ENCODE results near the gene PHACTR3. TPM values are rescaled to one million over a fixed set of nuclear protein-coding genes. Genes with fewer than 3 reads are reported as not detected.

The PHACTR3 gene
- total RNA-seq, 1 experiment from 2014 or later = not detected

DNA sequence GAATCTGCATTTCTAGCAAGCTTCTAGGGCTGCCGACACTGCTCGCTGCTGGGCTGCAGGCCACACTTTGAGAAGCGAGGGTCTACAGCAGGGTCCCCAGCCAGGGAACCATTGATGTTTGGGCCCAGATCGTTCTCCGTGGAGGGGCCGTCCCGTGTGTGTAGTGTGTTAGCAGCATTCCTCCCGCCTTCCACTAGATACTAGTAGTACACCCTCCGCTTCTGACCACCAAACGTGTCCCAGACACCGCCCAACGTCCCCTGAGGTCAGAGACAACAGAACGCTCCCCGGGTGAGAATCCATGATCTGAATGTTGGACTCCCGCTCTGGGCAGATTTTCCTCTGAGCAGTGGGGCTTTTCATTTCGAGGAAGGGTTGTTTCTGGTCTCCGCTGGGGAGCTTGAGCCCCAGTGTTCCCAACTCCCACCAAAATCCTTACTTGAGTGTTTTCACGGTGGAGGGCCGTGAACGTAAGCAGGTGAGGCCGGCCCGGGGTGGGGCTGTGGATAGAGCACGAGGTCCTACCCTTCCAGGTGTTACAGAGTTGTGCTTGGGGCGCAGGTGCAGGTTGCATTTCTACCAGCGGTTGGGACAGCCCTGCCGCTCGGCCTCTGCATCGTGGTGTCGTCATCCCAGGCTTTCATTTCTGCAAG lies 204.5 kb downstream of the PHACTR3 start:
- no peak overlapping the region for H3K4me3 ChIP-seq
- H3K27me3 ChIP-seq = peaks cover 72% of the 10 kb centered on the region
- DNase-seq = no peak

DNA sequence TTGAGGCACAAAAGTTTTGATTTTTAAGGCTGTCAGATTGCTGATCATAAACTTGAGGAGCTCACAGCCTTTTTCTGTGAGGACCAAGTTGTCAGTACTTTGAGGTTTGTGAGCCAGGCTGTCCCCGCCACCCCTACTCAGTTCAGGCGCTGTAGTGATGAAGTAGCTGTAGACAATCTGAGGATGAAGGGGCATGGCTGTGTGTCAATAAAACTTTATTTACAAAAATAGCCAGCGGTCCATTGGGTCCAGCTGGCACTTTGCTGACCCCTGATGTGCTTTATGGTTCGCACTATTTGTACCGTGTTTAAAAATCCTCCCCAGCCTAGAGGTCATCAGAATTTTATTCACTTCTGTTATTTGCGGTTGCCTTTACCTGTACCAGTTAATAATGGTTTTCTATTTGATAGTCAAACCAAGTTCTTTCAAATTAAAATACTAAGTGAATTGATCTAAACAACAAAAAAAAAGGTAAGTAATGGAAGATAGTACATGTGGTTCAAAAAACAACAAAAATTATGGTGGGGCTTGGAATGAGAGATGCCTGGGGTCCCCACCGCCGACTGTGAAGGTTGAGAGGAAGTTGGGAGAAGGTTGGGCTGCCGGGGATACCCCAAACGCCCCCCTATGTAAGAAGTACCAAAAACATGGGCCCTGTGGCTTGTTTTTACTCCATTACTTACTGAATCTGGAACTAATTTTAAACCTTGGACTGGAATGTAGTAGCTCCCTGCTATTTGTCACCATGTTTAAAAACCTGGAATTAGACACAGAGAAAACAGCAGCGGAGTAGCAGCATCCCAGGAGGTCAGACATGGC lies 205.5 kb downstream of the PHACTR3 start:
- Histone ChIP-seq H3K27me3 (peaks cover 75% of the 10 kb centered on the region), H3K4me3 (no peak overlapping the region), H3K4me1 (no peaks in the 10 kb centered on the region), H3K36me3 (no peaks in the 10 kb centered on the region), H3K9me3 (replicated peaks) (no peaks in the 10 kb centered on the region), H3K27ac (no peak overlapping the region)
- DNase-seq = no peak

More for the DNA sequence above, 204.5 kb downstream of the PHACTR3 start:
- H3K27ac ChIP-seq = no peak overlapping the region
- no peaks in the 10 kb centered on the region for H3K4me1 ChIP-seq
- no peaks in the 10 kb centered on the region for H3K9me3 ChIP-seq (replicated peaks)
- no peaks in the 10 kb centered on the region for H3K36me3 ChIP-seq

GRCh38 chr20:59810449-59811187 lies 206.3 kb downstream of the PHACTR3 start:
- peaks cover 78% of the 10 kb centered on the region for H3K27me3 ChIP-seq
- no peak for DNase-seq
- no peaks in the 10 kb centered on the region for H3K4me1 ChIP-seq

GRCh38 chr20:59811681-59812171 lies 207.4 kb downstream of the PHACTR3 start:
- DNase-seq = no peak
- H3K27me3 ChIP-seq = peaks cover 82% of the 10 kb centered on the region
- H3K4me3 ChIP-seq = no peak overlapping the region
- no peaks in the 10 kb centered on the region for H3K9me3 ChIP-seq (replicated peaks)
- no peaks in the 10 kb centered on the region for H3K4me1 ChIP-seq
- no peaks in the 10 kb centered on the region for H3K36me3 ChIP-seq
- no peak overlapping the region for H3K27ac ChIP-seq

More at GRCh38 chr20:59810449-59811187, 206.3 kb downstream of the PHACTR3 start:
- Histone ChIP-seq H3K4me3 (no peak overlapping the region), H3K36me3 (no peaks in the 10 kb centered on the region), H3K9me3 (replicated peaks) (no peaks in the 10 kb centered on the region), H3K27ac (no peak overlapping the region)

- no peak for DNase-seq
- Histone ChIP-seq H3K27me3 (peaks cover 87% of the 10 kb centered on the region), H3K9me3 (replicated peaks) (no peaks in the 10 kb centered on the region), H3K4me1 (no peaks in the 10 kb centered on the region), H3K27ac (no peak overlapping the region), H3K4me3 (no peak overlapping the region), H3K36me3 (no peaks in the 10 kb centered on the region)
Measured at GRCh38 chr20:59812286-59813125, 208.2 kb downstream of the PHACTR3 start.

DNA sequence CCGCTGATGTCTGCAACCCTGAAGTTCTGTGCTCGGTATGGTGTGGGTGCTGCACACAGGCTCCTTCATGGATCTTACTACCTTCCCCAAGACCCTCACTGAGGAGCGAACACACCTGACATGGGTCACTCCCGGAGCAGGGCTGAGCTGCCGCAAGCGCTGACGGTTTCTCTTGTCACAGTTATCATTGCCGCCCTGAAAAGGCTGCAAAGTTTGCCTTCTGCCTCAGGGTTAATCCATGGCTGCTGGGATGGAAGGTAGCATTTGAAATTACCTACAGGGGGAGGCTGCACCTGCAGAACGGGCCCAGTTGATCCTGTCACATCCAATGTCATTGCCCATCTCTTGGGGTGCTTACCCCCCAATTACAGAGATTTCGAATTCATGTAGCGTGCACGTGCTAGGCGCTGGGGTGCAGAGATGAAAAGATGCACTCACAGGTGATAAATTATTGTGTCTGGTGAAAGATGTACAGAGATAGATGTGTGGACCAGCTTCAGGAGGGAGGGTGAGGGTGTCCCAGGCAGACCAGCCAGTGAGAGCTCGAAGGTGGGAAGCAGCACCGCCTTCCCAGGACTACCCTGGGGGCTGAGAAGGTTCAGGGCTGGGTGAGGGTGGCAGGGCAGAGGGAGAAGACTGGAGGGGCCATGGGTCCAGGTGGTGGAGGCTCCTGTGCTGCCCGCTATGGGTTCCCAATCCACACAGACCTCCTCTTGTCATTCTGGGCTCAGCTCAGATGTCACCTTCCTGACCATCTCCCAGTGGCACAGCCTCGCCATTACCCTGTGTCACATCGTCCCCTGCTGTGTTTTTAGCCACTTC lies 209.0 kb downstream of the PHACTR3 start:
- no peaks in the 10 kb centered on the region for H3K9me3 ChIP-seq (replicated peaks)
- no peaks in the 10 kb centered on the region for H3K36me3 ChIP-seq
- no peak overlapping the region for H3K27ac ChIP-seq
- no peak overlapping the region for H3K4me3 ChIP-seq
- peaks cover 93% of the 10 kb centered on the region for H3K27me3 ChIP-seq
- H3K4me1 ChIP-seq = no peaks in the 10 kb centered on the region
- DNase-seq = no peak

GRCh38 chr20:59813948-59814839 lies 209.9 kb downstream of the PHACTR3 start:
- Histone ChIP-seq H3K9me3 (replicated peaks) (no peaks in the 10 kb centered on the region), H3K4me3 (no peak overlapping the region), H3K27ac (no peak overlapping the region), H3K27me3 (peaks cover 91% of the 10 kb centered on the region), H3K4me1 (no peaks in the 10 kb centered on the region), H3K36me3 (no peaks in the 10 kb centered on the region)
- DNase-seq = no peak

GRCh38 chr20:59814840-59815340 lies 210.6 kb downstream of the PHACTR3 start:
- Histone ChIP-seq H3K4me1 (no peaks in the 10 kb centered on the region), H3K27me3 (peaks cover 90% of the 10 kb centered on the region), H3K27ac (no peak overlapping the region), H3K36me3 (no peaks in the 10 kb centered on the region), H3K4me3 (no peak overlapping the region), H3K9me3 (replicated peaks) (no peaks in the 10 kb centered on the region)
- no peak for DNase-seq

DNA sequence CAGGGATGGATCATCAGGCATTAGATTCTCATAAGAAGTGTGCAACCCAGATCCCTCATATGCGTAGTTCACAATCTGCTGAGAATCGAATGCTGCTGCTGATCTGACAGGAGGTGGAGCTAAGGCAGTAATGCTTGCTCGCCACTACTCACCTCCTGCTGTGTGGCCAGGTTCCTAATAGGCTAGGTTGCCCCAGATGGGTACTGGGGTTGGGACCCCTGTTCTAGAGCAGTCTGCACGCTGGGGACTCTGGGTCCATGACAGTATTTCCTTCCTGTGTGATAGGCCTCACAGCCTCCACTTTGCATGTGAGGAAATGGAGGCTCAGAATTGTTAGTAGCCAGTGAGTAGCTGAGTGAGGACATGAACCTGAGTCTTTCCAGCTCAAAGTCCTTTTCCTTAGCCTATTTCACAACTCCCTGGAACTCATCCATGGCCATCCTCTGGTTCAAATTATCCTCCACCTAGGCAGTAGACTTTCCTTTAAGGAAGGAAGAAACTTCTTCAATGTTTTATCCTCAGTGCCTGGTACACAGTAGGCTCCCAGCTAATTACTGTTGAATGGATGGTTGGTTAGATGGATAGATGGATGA lies 211.9 kb downstream of the PHACTR3 start:
- Histone ChIP-seq H3K27me3 (peaks cover 82% of the 10 kb centered on the region), H3K4me3 (no peak overlapping the region), H3K9me3 (replicated peaks) (no peaks in the 10 kb centered on the region), H3K4me1 (no peaks in the 10 kb centered on the region), H3K27ac (no peak overlapping the region), H3K36me3 (no peaks in the 10 kb centered on the region)
- DNase-seq = no peak

- H3K27ac ChIP-seq = no peak overlapping the region
- peaks cover 70% of the 10 kb centered on the region for H3K27me3 ChIP-seq
- no peaks in the 10 kb centered on the region for H3K36me3 ChIP-seq
- DNase-seq = no peak
- no peaks in the 10 kb centered on the region for H3K9me3 ChIP-seq (replicated peaks)
- H3K4me3 ChIP-seq = no peak overlapping the region
- no peaks in the 10 kb centered on the region for H3K4me1 ChIP-seq
Measured at GRCh38 chr20:59817406-59817805, 213.1 kb downstream of the PHACTR3 start.

DNA sequence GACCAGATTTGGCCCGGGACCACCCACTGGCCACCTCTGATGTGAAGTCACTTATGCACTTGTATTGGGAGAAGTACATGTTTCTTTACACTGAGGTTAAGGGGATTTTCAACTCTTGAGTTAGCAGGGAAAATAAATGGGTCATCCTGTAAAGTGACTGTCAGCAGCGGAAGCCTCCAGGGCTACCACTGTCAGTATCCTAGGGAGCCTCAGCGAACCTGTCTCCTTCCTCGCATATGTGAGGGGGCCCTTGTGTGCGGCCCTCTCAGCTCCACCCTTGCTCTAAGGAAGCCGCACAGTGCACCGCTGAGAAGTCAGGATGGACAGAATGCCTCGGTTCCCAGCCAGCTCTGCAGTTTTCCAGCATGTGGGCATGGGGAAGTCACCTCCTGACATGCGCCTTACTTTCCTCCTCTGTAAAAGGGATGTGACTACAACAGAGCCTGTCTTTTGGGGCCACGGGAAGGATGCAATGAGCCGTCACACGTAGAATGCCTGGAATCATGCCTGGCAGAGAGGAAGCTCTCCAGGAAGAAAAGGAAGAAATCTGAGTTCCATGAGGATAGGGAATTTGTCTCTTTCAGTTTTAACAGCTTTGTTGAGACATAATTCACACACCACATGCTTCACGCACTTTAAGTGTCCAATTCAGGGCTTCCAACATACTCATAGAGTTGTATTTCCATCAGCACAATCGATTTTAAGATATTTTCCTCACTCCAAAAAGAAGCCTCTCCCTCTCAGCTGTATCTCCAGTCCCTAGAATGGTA lies 213.7 kb downstream of the PHACTR3 start:
- no peaks in the 10 kb centered on the region for H3K9me3 ChIP-seq (replicated peaks)
- no peaks in the 10 kb centered on the region for H3K4me1 ChIP-seq
- no peak overlapping the region for H3K27ac ChIP-seq
- H3K4me3 ChIP-seq = no peak overlapping the region
- no peak for DNase-seq
- no peaks in the 10 kb centered on the region for H3K36me3 ChIP-seq
- peaks cover 64% of the 10 kb centered on the region for H3K27me3 ChIP-seq

- Histone ChIP-seq H3K4me3 (no peak overlapping the region), H3K36me3 (no peaks in the 10 kb centered on the region), H3K27me3 (peaks cover 61% of the 10 kb centered on the region), H3K9me3 (replicated peaks) (no peaks in the 10 kb centered on the region), H3K4me1 (no peaks in the 10 kb centered on the region), H3K27ac (no peak overlapping the region)
- no peak for DNase-seq
Measured at GRCh38 chr20:59818911-59819310, 214.6 kb downstream of the PHACTR3 start.
